ENCODE results near the gene OLFML2B.
"Not testable (repeated sequence)": the region's sequence is repeated elsewhere in the genome, so short reads cannot be mapped to it uniquely, and the experiment has no call there.

Gene OLFML2B

DNA sequence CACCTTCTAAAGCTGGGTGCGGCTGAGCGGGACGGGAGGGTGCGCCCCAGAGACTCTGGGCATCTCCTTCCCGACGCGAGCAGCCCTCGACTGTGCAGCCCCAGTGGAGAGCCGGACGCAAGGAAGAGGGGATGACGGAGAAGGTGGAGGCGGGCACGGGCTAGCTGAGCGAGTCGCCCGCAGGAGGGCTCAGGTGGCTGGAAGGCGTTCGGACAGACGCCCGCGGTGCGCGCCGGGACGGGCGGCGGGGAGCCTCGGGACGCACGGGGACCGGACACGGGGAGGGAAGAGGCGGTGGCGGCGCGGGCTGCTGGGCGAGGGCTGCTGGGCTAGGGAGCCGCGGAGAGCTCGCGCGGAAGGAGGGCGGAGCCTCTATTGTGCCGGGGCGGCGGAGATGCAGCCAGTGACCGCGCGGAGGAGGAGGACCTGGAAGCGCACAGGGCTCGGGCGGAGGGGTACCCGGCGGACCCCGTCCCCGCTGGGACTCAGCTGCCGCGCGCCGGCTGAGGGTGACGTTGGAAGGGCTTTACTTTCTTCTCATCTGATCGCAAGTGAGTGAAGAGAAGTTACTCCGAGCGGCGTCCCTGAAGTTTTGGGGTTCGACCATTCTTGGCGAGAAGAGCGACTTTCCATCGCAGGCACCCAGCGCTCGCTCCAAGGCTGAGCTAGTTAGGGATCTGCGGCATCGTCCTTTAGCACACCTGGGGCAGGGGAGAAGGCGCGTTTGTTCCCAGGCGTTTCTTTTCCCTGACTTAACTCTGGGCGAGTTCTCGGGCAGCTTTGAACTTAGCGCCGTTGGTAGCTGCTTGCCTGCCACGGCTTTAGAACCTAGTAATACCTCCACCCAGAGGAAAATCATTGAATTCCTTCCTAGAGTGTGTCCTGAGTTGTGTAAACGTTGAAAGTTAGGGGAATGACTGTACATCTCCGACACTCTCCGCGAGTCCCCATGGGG is at the start of gene OLFML2B:
Gene OLFML2B (minus strand): TSS at position 323 of the 955 bp plus-strand sequence. CDS start 439 bp downstream, outside the sequence.
- peak; percentile 78 for DNase-seq

DNA sequence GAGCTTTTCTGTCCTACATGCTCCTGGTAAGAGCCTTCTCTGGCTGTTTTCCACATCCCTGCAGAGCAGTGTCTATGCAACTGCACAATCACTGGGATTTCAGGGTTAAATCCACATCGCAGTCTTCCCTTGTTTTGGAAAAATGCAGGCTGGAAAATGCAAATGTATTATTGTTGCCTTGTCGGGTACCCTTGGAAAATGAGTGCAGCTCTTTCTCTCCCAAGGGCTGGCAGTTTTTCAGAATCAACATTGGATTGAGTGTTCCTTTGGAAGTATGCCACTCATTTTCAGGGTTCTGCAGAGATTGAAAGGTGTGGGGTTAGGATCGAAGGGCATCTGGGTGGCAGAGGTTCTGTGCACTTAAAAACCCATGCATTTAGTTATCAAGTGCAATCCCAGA is 49.1 kb upstream of the OLFML2B start:
- DNase-seq: no peak

DNA sequence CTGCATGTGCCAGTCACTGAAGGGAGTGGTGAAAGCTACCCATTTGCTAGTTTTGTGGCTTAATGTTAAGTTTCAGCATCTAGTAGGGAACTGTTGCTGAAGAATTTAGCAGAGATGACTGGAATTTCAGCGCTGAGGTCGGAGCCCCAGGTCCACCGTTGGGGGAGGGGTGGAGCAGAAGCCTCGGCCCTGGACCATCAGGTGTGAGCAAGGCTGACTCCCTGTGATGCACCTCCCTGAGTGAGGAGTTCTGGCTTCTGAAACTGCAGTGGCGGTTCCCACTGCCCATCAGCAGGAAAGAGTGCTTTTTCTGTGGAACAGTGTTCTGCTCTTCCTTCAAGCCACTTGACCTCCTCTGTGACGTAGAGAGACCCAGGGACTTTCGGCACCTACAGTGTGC is 47.2 kb upstream of the OLFML2B start:
- DNase-seq: no peak

DNA sequence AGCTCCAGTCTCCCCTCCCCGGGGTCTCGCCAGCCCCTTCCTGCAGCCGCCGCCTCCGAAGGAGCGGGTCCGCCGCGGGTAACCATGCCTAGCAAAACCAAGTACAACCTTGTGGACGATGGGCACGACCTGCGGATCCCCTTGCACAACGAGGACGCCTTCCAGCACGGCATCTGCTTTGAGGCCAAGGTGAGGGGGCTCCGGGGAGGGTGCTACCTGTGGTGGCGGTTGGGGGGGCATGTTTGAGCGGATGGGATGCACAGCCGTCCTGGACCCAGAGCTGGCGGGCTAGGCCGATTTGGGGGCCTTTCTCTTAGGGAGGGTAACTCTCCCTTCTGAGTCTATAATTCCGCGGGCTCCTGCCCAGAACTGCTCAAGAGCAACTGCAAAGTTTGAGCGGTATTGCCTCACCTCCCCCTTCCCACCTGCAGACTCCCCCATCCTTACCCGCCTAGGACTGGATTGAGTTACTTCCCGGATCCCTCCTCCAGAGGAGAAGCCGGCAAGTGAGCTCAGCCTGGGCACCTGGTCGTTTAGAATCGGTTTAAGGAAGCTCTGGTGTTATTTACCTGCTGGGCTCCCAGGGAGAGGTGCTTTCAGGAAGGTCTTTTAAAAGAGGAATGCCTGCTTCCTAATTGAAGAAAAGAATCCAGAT is 46.6 kb upstream of the OLFML2B start:
- DNase-seq: peak; percentile 16

DNA sequence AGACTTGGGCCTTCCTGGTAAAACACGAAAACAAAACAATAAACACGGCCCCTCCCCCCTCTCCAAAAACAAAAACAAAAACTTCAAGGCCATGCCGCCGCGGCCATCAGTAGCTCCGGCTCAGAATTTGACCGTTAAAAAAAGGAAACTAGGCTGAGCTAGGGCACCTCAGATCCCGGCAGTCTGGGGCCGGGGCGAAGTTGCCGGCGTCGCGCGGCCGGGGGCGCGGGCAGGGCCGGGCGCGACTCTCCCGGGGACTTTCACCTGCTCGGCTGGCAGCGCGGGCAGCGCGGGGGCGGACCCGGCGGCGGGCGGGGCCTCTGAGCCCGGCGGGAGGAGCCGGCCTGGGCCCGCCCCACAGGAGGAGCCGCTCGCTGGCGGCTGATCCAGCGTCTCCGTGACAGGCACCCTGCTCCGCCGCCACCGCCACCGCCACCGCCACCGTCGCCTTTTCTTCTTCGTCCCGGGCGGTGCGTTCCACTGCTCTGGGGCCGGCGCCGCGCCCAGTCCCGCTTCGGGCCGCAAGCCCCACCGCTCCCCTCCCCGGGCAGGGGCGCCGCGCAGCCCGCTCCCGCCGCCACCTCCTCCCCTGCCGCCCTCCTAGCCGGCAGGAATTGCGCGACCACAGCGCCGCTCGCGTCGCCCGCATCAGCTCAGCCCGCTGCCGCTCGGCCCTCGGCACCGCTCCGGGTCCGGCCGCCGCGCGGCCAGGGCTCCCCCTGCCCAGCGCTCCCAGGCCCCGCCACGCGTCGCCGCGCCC is 45.8 kb upstream of the OLFML2B start, which contains the start of gene NOS1AP:
Gene NOS1AP (plus strand): TSS at position 358 of the 760 bp plus-strand sequence. CDS start 487 bp downstream, outside the sequence.
- peak; percentile 88 for DNase-seq

DNA sequence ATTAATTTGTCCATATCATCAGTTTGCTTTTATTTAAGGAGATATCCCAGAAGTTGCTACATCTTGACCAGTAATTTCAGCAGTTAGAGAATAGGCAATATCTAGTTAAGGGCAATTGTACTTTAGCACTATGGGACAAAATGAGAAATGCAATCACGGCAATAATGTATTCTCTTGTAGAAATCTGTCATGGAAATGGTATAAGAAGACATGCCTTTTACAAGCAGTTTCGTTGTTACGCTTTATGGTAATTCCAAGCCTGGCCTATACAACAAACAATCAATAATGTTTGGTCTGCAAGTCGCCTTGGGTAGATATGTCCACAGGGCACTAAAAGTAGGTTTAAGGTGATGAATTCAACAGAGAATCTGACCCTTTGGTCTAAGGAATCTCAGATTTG is 44.6 kb upstream of the OLFML2B start:
- DNase-seq: no peak

DNA sequence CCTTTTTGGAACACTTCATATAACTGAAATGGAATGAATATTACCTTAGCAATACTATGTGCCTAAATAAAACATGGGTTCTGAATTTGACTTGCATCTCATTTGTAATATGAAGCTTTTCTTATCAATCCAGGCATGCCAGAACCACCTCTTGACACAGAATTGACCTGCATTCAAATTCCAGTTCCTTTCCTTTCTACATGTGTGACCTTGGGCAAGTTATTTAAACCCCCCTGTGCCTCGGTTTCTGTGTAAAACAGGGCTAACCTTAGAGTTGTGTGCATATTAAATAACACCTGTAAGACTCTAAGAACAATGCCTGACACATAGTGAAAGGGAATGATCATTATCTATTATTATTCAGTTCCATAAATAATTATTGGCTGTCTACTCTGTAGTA is 43.8 kb upstream of the OLFML2B start:
- no peak for DNase-seq

DNA sequence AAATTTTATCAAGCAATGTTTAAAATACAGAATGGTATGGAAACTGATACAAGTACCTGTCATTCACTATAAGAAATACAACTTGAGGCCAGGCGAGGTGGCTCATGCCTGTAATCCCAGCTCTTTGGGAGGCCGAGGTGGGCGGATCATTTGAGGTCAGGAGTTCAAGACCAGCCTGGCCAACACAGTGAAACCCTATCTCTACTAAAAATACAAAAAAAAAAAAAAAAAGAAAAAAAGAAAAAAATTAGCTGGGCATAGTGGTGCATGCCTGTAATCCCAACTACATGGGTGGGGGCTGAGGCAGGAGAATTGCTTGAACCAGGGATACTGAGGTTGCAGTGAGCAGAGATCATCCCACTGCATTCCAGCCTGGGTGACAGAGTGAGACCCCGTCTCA is 43.2 kb upstream of the OLFML2B start:
- not testable (repeated sequence) for DNase-seq

DNA sequence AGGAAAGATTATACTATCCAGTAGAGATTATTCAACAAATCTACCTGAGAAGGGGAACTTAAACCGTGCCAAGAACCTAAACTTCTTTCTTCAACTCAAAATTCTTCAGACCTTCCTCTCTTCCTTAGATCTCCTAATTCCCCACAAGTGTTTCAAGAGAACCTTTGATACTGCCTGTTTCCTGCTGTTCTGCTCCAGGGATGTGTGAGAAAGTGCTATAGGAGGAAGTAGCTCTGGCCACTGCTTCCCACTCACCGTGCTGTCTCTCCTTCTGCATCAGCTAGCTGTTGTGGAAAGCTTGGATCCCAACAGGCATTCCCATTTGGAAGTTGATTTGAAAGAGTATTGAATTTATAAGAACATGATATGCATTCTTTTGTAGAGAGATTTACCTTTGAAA is 41.3 kb upstream of the OLFML2B start:
- DNase-seq: no peak

DNA sequence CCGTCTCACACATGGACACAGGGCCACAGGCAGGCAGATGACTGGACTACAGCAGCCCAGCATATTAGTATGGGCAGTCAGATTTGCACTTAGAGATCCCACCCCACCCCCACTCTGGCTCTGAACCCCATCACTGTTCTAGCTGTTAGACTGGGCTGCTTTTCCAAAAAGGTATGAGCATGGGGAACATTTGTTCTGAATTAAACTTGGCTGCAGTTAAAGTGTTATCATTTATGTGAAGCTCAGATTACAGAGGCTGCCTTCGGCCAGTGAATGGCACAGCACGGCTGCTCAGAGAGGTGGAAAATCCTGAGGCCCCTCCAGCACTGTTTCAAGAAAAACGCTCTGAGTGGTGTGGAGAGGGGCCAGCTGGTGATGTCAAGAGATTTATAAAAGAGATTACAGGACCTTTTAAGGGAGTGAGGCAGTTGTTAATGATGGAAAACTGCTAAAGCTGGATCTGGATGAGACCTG is 38.9 kb upstream of the OLFML2B start:
- no peak for DNase-seq

DNA sequence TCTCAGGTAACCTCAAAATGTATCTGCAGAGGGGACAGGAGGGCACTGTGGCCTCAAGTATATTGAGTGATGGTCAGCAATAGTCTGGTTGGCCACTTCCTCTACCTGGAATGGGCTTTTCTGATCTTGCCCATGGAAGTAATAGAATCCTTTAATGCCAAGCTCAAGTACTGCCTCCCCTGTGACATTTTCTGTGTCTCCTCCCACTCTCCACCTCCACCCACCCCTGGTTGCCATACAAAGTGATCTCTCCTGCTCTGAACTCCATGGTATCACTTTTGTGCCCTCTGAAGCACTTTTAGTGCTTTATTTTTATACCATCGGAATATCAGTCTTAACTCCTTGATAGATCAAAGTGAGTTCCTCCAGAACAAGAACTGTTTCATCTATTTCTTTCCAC is 36.6 kb upstream of the OLFML2B start:
- DNase-seq: no peak

DNA sequence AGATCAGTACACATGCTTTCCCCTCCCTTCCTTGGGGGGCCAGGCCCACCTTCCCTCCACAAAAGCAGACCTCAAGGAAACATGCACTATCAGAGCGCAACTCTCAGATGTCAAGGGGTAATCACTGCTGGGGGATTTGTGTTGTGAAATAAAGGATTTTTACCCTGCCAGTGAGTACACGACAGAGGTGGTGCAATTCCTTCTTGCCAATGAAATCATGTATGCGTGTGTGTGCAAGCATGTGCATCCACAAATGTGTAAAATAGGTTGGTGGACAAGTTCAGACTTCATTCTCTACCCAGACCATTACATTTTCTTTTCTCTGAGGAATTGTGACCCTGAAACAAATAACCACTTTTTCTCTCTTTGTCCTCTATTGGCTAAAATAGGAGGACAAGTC is 36.1 kb upstream of the OLFML2B start:
- DNase-seq: no peak

DNA sequence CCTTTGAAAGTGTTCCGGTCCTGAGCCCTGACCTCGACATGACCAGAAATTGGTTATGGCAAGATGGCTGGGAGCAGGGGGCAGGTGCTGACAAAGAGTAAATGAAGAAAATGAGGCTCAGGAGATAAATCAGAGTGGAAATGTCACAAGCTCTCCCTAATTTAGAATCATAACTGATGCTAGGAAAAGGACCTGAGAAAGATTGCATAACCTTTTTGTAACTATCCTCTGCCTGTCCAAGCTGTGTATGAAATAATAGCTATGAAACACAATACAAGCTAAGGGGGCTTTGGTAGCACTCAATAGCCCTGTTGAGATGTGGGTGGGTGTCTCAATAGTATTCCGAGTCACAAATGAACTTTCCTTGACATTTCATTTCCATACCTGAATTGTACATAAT is 32.9 kb upstream of the OLFML2B start:
- no peak for DNase-seq

DNA sequence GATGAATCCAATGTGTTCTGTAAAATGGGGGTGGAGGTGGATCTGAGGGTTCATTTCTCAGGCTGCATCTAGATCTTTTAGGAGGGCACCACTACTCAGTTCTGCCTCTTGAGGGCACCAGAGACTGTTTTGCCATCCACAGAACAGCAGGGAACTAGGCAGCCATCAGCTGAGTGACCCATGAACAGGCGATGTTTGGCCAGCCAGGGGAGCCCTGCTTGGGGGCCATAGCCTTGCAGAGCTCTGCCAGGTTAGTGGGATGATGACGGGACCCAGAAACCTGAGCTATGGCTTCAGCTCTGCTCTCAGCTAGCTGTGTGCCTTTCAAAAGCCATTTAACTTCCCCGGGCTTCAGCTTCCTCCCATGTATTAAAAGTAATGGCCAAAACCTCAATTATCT is 32.4 kb upstream of the OLFML2B start:
- peak; percentile 84 for DNase-seq

DNA sequence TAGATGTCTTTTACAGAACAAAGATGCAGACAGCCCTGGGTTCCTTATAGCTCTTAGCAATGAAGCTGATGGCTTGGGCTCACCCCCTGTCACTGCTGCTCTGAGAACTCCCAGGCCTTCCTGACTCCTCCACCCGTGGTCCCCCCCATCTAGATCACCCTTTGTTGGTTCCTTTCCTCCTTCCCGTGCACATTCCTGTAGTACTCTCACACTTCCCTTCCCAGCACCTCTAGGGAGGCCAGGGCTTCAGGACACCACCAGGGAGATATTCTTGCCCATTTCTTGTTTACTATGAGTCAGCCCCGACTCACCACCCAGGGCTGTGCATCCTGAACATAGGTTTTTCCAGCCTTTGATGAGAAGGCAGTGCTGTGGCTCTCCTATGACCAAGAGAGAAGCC is 31.4 kb upstream of the OLFML2B start:
- DNase-seq: no peak

DNA sequence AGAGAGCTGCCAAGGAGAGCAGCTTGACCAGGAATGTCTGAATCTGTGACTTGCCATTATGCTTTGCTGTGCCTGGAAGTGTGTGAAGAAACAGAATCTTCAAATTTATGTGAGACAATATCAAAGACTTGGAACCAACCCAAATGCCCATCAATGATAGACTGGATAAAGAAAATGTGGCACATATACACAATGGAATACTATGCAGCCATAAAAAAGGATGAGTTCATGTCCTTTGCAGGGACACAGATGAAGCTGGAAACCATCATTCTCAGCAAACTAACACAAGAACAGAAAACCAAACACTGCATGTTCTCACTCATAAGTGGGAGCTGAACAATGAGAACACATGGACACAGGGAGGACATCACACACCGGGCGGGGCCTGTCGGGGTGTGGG is 30.3 kb upstream of the OLFML2B start:
- DNase-seq: not testable (repeated sequence)

DNA sequence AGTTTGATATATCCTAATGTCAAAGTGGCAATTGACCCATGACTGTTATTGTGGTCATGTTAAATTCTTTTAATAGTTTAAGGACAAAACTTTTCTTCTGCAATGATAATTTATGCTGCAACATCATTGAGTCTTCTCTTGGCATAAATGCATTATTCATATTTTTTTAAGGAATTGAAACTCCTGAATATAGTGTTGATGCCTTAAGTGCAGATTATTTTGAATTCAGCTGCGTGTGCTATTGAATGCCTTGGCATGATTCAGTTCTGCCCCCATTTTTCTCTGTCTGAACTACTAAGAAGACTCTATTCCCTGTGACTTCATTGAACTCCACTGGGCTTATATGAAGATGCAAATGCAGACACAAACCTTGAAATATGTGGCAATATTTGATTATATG is 23.3 kb upstream of the OLFML2B start:
- DNase-seq: no peak

DNA sequence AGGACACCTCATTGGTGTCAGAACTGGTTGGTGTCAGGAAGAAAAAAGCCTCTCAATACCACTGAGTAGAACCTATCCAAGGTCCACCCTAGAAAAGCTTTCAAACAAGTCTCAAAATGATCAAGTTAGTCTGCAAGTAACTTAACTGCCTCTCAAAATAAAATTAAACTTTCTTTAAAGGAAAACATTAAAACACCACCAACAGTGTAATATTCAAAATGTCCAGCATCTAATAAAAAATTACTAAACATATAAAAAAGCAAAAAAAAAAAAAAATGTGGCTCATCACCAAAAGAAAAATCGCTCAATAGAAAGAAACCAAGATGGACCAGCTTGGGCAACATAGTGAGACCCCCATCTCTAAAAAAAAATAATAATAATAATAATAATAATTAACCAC is 18.7 kb upstream of the OLFML2B start:
- no peak for DNase-seq

DNA sequence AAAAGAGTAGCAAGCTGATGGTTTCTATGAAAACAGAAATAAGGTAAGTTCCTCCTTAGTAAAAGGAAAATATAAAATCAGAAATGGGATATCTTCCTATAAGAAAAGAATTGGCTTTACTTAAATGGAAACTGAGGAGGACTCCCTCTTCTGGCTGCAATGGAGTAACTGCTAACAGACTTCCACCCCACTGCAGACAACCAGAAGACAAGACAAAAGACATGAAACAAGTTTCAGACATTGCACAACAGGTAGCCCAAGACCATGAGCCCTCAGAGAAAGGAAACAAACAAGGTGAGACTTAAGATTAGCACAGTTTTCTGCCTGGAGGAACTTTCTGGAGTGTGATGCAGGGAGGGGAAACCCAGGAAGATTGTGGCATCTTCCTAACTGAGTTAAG is 17.0 kb upstream of the OLFML2B start:
- DNase-seq: peak; percentile 41

DNA sequence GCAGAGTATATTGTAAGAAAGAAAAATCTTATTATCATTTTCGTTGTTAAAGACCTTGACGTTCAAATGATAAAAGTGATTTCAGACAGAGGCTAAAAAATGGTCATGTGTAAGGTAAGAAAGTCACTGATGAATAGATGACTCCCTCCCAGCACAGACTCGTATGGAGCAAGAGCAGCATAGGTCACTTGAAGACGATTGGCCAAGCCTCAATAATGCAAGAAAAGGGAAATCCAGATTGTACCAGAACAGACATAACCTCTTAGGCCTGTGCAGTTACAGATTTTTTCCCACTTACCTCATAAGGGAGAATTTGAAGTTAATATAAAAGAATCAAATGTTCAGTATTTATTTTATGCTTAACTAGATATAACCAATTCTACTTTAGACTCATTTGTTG is 16.3 kb upstream of the OLFML2B start:
- DNase-seq: no peak

DNA sequence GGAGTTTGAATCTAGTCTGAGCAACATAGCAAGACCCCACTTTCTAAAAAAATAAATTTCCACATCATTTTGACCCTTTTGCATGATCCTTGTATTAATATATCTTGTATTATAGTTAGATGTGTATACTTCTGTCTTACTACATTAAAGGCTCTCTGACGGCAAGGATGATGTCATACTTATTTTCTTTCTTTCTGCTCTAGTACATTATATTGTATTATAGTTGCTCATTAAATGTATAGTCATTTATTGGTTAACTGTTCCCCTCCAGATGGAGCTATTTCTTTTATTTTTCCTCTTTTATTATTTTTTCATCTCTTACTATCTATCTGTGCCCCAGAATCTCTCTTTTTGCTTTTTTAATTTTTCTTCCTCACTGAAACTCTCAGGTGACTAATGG is 15.0 kb upstream of the OLFML2B start:
- DNase-seq: no peak

DNA sequence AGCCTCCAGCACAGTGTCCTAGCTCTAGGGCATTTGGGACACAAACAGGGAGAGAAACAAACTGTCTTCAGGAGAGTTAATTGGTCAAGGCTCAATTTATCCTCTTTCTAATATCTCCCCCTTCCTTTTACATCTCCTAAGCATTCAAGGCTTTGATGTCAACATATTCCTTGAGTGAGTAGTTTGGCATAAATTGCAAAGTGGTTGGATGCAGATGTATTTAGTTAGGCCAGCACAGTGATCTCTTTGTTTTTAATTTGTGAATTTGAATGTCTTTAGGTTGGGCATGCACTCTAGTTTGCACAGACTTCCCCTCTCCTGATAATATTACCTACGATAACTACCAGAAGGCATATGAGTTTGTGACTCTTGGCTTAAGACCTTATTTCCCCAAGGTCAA is 12.5 kb upstream of the OLFML2B start:
- DNase-seq: no peak

DNA sequence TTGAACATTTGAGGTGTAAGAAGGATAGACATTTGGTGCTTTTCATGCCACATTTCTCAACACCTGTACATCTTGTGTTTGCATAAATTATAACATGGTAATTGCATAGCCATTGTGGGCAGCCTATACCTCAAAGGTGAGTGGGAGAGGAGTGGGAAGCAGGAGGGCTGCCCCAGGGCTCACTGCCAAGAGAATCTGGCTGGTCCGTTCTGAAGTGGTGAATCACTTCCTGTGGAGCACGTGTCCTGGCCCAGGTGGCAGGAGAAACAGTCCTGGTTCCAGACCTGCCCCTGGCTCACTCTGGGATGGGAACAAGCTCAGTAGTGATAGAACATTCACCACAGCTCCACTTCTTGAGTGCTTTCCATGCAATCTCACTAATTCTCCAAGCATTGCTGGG is 11.6 kb upstream of the OLFML2B start:
- no peak for DNase-seq
